AG04449 (cell line): ENCODE data around the gene DIPK1A.
A peak's percentile ranks its signal among the peaks of the same experiment; 100 is the strongest.

Experiments
- CTCF ChIA-PET: fragments of 350-600 bp; formaldehyde crosslinking; extraction: SDS; loops from one replicate; lab custom pipeline; 2021; ENCODE audit warnings: antibody characterized with exemption; lab: Yijun Ruan, JAX
- POLR2A ChIA-PET: fragments of 400-600, 350-600 bp; formaldehyde crosslinking; extraction: SDS; loops from one replicate; lab custom pipeline; 2020; ENCODE audit warnings: antibody characterized with exemption, inconsistent platforms; lab: Yijun Ruan, JAX
- DNase-seq: peaks from one replicate; pipeline ENCODE4 v3.0.0-alpha.2; 2010; ENCODE audit warnings: low read depth, low spot score
- H3K4me3 ChIP-seq: 2 replicates; pipeline ENCODE4 v1.5.1; 2011; ENCODE audit warnings: low read depth, mild to moderate bottlenecking, control low read depth, low read length
- CTCF ChIP-seq: IDR thresholded peaks from one replicate; pipeline ENCODE4 v1.5.1; 2011; ENCODE audit warnings: mild to moderate bottlenecking, moderate library complexity, low read length, control low read depth, inconsistent platforms; ENCODE audit not compliant: insufficient read depth; ENCODE audit errors: missing control alignments

DIPK1A gene

GRCh38 chr1:92820551-92820950 lies 140.7 kb downstream of the DIPK1A start:
- ChIA-PET POLR2A (no interaction called here), CTCF (interaction anchor here (0.8 to 8.1 kb wide), 5 partner anchors 9 to 73 kb away, joined by 3 to 113 read pairs (median 5); partner anchors contain the start of gene RPL5)
- no peak for TF ChIP-seq CTCF
- no peak for DNase-seq
- H3K4me3 ChIP-seq = no peak overlapping the region

GRCh38 chr1:92820024-92820423 lies 141.2 kb downstream of the DIPK1A start:
- ChIA-PET CTCF (interaction anchor here (0.8 to 8.1 kb wide), 10 partner anchors 8 to 511 kb away, joined by 3 to 113 read pairs (median 13); partner anchors contain the start of gene RPL5), POLR2A (no interaction called here)
- H3K4me3 ChIP-seq = no peak overlapping the region
- TF ChIP-seq CTCF = no peak
- DNase-seq = no peak

GRCh38 chr1:92817986-92818764 lies 143.1 kb downstream of the DIPK1A start:
- TF ChIP-seq CTCF = peak; percentile 70
- POLR2A ChIA-PET = no interaction called here
- no peak for DNase-seq
- no peak overlapping the region for H3K4me3 ChIP-seq
- CTCF ChIA-PET = interaction anchor here (0.6 to 8.1 kb wide), 27 partner anchors 8 to 509 kb away, joined by 3 to 113 read pairs (median 4); partner anchors contain the start of genes EVI5 and RPL5

- H3K4me3 ChIP-seq = no peak overlapping the region
- TF ChIP-seq CTCF = no peak
- ChIA-PET POLR2A (no interaction called here), CTCF (interaction anchor here (1.0 to 8.1 kb wide), 12 partner anchors 9 to 508 kb away, joined by 3 to 113 read pairs (median 6); partner anchors contain the start of gene RPL5)
- no peak for DNase-seq
Observed at GRCh38 chr1:92817137-92817697, 144.0 kb downstream of the DIPK1A start.

- DNase-seq = no peak
- CTCF ChIA-PET = interaction anchor here (0.9 to 8.1 kb wide), 9 partner anchors 10 to 506 kb away, joined by 3 to 113 read pairs (median 5); partner anchors contain the start of gene RPL5
- POLR2A ChIA-PET = no interaction called here
- H3K4me3 ChIP-seq = no peak overlapping the region
- no peak for TF ChIP-seq CTCF
Observed at GRCh38 chr1:92816732-92817131, 144.5 kb downstream of the DIPK1A start.

GRCh38 chr1:92808381-92808780 lies 152.9 kb downstream of the DIPK1A start:
- H3K4me3 ChIP-seq = no peak overlapping the region
- no peak for TF ChIP-seq CTCF
- ChIA-PET POLR2A (no interaction called here), CTCF (interaction anchor here (1.3 to 3.2 kb wide), 5 partner anchors 10 to 59 kb away, joined by 3 to 22 read pairs (median 3); partner anchors contain the start of gene RPL5)
- no peak for DNase-seq
